ENCODE results near the gene TMEM95. TPM values are rescaled to one million over a fixed set of nuclear protein-coding genes. Genes with fewer than 3 reads are reported as not detected.

TMEM95 gene
- total RNA-seq, 1 donor from 2014 or later: not detected

DNA sequence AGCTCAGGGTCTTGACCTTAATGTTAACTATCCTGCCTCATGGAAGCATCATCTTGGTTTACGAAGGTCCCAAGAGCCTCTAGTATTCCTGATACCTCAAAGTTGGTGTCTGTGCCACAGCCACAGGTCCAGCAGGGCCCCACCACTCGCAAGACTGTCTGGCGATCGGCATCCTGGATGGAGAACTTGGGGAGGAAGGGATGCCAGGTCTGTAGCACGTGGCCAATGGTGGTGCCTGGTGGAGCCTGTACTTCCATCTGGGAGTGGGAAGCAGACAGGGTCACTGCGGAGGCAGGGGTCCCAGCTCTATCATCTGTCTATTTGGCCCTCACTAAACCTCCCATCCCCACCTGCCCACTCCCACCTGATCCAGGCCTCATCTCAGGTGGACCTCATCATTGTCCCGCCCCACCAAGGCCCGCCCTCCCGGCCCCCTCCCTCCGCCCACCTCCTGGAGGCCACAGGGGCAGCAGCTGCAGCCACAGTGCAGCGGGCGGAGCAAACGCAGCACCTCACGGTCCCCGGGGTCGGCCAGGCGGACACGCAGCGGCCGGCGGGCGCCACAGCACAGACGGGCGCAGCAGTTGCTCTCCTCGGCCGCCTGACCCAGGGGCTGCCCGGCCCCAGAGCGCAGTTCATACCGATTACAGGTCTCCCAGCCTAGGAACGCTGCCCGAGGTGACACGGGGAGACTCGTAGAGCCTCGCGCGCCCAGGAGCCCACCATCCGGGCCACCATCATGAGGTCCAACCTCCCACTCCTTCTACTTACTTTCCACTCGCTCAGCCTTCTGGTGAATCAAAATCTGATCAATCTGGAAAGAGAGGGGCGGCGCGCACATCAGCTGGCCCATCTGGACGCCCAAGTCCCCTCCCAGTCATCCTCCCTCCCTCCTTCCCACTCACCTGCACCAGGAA is 38.0 kb downstream of the TMEM95 start:
- DNase-seq (ENCODE audit: low spot score) (no peak), ATAC-seq (no peak)
- intact Hi-C loops (cut with DNase I): no loop called here

DNA sequence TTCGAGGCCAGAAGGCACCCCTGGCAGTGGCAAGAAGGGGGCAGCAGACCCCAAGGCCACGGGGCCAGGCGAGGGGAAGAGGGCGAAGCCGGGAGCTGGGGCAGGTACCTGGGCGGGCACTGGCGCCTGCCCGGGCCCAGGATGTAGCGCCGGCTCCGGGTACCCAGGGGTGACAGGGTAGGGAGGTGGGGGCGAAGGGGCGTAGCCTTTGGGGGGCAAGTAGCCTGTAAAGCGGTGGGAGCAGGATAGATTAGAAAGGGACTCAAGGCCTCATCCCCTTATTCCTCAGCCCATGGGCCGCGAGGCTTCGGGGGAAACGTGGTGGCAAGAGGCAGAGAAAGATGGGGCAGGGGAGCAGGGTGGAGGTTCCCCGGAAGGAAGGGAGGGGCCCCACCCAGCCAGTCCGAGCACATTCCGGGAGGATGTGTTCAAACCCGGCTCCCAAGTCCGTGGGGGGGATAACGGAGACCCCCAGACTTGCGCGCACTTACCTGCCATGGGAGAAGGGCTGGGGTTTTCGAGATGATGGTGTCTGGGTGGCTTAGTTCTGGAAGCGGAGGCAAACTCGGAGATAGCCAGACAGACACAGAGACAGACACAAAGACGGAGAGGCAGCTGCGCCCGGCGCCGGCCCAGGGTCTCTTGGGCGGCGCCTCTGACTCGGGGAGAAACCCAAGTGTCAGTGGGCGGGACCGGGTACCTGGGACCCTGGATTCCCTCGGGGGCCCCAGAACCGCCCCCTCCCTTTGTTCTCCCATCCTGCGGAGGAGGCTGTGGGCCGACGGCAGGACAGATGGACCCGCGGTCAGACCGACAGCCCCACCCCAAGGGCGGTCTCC is 38.9 kb downstream of the TMEM95 start:
- intact Hi-C loops (cut with DNase I): no loop called here
- ATAC-seq (peak; percentile 49), DNase-seq (ENCODE audit: low spot score) (no peak)

DNA sequence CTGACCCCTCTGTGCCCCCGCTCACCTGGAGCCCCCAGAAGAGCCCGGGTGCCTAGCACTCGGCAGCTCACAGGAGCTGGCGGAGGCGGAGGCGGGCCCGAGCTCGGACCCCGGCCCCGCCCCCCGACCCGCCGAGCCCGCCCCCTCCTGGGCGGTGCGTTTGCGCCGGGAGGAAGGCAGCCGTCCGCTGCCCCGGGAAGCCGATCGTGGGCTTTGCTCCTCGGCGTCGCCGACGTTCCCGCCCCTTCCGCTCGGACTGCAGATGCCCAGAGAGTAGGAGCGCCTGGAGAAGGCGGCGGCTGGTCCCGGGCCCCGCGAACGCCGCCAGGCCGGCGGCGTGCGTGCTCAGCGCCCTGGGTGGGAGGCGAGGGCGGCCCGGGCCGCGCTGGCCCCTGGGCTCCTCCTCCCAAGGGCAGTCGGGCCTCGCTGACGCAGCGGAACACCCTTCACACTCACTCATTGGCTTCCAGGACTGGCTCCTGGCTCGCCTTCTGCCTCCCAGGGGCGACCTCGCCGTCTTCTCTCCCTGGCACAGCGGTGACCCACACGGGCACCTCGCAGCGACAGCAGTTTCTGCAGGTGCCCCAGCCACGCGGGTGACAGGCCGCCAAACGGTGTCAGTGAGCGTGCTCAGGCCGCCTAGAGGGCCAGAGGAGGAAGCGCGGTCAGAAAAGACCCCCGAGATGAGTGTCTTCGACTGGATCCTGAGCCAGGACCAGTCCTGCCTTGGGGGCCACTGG is 39.7 kb downstream of the TMEM95 start, which contains the start of gene PLSCR3:
Gene PLSCR3, minus strand, starts transcription at position 74 of the 740 bp plus-strand sequence. CDS start 415 bp downstream, outside the sequence.
- DNase-seq (ENCODE audit: low spot score) (peak; percentile 93), ATAC-seq (peak; percentile 93)
- intact Hi-C loops (cut with DNase I): no loop called here

DNA sequence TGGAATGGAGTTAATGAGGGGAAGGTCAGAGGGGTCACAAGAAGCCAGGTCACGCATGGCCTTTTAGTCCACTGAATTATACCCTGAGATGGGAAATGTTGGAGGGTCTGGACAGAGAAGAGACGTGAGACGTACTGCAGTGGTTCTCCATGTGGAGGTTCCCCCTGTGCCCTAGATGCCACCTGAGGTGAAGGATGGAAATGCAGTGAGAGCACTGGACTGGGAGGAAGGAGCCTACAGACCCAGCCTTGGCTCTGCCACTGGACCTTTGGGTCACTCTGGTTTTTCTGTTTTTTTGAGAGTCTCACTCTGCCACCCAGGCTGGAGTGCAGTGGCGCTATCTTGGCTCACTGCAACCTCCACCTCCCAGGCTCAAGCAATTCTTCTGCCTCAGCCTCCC is 41.2 kb downstream of the TMEM95 start:
- ATAC-seq (no peak), DNase-seq (ENCODE audit: low spot score) (no peak)
- intact Hi-C loops (cut with DNase I): no loop called here

DNA sequence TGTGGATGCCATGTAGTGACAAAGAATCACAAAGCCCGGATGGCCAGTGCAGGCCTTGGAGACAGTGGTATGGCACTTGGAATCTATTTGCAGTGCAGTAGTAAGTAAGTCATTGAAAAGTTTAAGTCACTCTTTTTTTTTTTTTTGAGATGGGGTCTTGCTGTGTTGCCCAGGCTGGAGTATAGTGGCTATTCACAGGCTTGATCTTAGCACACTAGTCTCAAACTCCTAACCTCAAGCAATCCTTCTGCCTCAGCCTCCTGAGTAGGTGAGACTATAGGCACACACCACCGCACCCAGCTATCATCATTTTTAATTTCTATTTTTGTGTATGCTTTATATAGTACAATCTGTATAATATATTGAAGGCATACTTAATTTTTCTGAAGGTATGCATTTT is 43.7 kb downstream of the TMEM95 start:
- ATAC-seq (no peak), DNase-seq (ENCODE audit: low spot score) (no peak)
- intact Hi-C loops (cut with DNase I): no loop called here

DNA sequence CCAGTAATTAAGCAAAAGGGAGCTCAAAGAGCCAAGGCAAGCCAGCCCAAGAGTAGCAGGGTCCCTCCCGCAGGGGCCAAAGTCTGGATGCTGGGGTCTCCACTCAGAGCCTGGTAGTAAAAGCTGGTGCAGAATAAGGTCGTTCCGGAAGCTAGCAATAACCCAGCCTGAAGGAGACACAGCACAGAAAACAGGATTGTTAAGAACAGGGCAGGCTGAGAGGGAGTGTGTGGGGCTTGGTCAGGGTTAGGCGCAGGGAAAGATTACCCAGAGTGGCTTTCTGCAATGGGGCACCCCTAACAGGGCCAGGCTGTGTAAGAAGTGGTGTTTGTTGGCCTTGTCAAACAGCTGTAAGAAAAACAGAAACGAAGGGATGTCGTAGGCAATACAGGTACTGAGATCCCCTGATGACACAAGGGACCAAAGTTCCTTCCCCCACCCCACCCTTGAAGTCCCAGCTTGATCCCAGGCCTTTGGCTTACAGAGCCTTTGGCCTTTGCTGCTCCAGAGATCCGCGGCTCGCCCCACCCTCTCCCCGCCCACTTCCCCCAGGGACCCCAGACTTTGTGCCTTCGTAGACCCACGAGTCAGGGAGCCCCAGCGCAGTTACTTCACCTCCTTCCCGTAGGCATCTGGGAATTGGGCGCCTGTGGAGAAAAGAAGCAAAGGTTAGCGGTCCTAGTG is 48.2 kb downstream of the TMEM95 start:
- DNase-seq (ENCODE audit: low spot score): peak; percentile 84
- intact Hi-C loops (cut with DNase I): no loop called here
- peak; percentile 27 for ATAC-seq

DNA sequence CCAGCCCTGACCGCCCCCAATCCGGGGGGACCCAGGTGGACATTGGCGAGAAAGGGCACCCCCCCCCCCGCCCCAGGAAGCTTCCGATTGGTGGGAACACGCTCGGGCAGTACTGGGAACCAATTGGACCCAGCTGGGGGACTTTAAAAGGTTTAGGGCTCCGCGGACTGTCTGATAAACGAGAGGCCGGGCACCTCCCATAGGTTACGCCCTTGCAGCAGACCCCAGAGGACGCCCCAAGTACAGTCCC is 48.7 kb downstream of the TMEM95 start:
- intact Hi-C loops (cut with DNase I): no loop called here
- no peak for DNase-seq (ENCODE audit: low spot score)

DNA sequence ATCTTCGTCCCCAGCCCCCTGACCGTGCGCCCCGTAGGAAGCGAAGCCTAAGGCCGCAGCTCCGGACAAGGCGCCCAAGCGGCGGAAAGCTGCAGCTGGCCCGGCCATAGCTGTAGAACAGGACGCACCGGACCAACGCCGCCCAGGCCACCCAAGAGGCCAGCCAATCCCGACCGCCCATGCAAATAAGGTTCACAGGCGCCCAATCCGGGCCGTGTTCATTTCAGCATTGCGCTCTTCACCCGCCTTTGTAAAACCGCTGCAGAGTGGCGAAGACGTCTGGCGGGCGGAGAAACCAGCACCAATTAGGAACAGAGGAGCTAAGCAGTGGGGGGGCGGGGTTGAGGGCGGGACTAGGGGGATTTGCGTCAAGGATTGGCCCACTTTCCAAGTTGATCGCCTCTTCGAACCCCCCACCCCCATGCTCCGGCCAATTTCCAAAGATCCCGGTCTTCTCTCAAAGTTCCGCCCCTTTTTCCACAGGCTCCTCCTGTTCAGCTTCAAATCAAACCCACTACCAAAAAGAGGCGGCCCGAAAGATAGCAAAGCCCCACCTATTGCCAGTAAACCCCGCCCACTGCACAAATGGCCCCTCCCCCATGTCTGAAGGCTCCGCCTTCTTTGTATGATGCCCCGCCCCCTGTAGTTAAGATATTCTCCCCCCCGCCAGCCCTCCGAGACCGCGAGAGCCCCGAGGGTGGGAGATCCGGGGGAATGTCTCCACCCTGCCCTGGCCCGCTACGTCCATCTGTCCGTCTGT is 49.2 kb downstream of the TMEM95 start, which contains the start of gene TMEM256:
Gene TMEM256, minus strand, starts transcription at position 121 of the 760 bp plus-strand sequence. Its CDS starts 13 bp downstream, at position 108.
- intact Hi-C loops (cut with DNase I): no loop called here
- ATAC-seq: peak; percentile 94

More for the DNA sequence above, 48.7 kb downstream of the TMEM95 start:
- peak; percentile 66 for ATAC-seq

DNA sequence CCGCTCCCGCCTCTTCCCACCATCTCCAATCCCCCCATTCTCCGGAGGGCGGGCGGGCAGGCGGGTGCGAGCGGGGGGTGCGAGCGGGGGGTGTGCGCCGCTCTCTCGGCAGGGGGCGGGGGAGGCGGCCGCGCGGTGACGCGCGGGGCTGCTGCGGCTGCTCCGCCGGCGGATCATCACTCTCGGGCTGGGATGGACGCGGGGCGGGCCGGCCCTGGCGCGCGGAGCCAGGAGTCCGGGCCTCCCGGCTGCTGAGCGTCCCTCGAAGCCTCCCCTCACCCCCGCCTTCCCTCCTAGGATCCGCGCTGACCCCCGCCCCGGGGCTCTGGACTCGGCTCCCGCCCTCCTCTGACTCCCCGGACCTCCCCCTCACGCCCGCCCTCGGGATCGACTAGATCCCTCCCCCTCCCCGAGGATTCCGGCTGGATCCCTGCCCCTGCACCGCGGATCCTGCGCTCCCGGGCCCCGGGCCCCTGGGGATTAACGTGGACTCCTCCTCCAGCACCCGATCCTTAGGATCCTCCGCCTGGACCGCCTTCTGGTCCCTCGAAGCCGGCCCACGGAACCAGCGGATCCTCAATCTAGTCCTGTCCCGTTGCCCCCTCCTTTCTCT is 49.9 kb downstream of the TMEM95 start:
- ATAC-seq: peak; percentile 55
- DNase-seq (ENCODE audit: low spot score): peak; percentile 90
- intact Hi-C loops (cut with DNase I): no loop called here

More for the DNA sequence above, 49.2 kb downstream of the TMEM95 start, which contains the start of gene TMEM256:
- DNase-seq (ENCODE audit: low spot score): peak; percentile 98

DNA sequence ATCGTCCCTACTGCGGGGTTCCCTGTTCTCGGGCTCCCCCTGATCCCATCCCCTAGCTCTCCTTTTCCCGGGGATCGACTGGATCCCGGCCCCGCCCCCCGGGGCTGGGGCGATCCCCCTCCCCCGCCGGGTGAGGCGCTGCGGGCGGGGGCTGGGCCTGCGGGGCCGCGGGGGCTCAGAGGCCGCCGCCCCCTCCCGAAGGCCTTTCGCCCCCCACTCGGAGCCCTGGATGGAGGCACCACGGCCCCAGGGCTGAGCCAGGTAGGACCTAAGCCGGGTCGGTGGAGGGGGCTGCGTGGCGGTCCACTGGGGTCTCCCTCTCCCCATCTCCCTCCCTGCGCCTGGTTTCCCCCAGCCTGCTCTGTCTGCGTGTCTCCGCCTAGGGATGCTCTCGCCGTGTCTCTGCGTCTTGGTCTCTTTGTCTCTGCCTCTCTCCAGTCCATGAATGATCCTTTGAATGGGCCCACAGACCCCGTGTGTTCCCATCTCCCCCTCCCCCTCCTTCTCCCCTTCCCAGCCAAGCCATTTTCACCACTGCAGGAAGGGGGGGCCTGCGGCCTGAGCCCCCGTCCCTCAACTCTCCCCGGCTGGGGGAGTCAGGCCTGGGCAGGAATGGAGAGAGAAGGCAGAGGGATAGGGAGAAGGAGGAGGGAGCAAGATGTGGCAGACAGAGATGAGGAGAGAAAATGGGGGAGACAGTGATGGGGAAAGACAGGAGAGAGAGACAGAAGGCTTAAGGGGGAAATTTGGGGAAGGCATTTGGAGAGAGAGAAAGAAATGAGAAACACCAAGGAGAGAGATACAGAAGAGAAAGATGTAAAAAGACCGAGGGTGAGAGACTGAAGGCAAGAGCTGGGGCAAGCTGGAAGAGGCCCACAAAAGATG is 50.6 kb downstream of the TMEM95 start:
- intact Hi-C loops (cut with DNase I): no loop called here
- ATAC-seq (no peak), DNase-seq (ENCODE audit: low spot score) (peak; percentile 69)

DNA sequence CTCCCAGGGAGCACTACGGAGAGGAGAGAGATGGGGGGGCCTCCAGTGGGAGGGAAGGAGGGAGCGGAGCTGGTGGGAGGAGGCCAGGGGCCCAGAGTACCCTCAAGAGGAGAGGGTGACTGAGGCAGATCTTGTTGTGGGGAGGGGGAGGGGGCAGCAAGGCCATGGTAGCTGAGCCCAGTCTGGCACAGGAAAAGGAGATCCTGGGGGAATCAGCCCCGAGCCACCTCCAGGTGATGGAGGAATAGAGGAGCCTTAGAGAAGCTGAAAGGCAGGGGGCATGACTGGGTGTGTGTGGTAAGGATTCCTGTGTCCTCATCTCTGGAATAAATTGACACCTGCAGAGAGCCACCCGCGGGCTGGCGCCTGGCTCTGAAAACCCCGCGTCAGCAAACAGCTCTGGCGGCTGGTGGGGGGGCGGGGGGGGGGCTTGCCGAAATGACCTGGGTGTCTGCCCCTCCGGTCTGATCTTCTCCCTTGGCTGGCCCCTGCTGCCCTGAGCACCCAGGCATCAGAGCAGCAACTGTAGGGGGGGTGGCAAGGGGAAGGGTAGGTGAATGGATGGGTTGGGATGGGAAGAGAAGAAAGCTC is 51.4 kb downstream of the TMEM95 start:
- no peak for ATAC-seq
- DNase-seq (ENCODE audit: low spot score): no peak
- intact Hi-C loops (cut with DNase I): no loop called here

Other genes with a start within 250 kb of the TMEM95 start
- gene ASGR2, start 240.3 kb upstream of the TMEM95 start, total RNA-seq: 1.1 TPM
- 2.3 TPM for gene ASGR1, start 175.8 kb upstream of the TMEM95 start, total RNA-seq
- gene DLG4, start 135.3 kb upstream of the TMEM95 start, total RNA-seq: 32.2 TPM
- 321 TPM for gene ACADVL, start 135.2 kb upstream of the TMEM95 start, total RNA-seq
- 49.1 TPM for gene DVL2, start 120.6 kb upstream of the TMEM95 start, total RNA-seq
- gene PHF23, start 115.7 kb upstream of the TMEM95 start, total RNA-seq: 23.8 TPM
- gene GABARAP, start 112.7 kb upstream of the TMEM95 start, total RNA-seq: 397 TPM
- 82.0 TPM for gene CTDNEP1, start 103.4 kb upstream of the TMEM95 start, total RNA-seq
- gene ELP5, start 102.9 kb upstream of the TMEM95 start, total RNA-seq: 26.7 TPM
- gene CLDN7, start 92.7 kb upstream of the TMEM95 start, total RNA-seq: 4.1 TPM
- 6.1 TPM for gene SLC2A4, start 73.4 kb upstream of the TMEM95 start, total RNA-seq
- gene YBX2, start 60.5 kb upstream of the TMEM95 start, total RNA-seq: 2.1 TPM
- 168 TPM for gene EIF5A, start 47.5 kb upstream of the TMEM95 start, total RNA-seq
- gene GPS2, start 39.8 kb upstream of the TMEM95 start, total RNA-seq: 53.8 TPM
- 37.0 TPM for gene NEURL4, start 25.8 kb upstream of the TMEM95 start, total RNA-seq
- 38.3 TPM for gene ACAP1, start 18.6 kb upstream of the TMEM95 start, total RNA-seq
- gene KCTD11, start 3.0 kb upstream of the TMEM95 start, total RNA-seq: 64.6 TPM
- gene TNK1, start 25.9 kb downstream of the TMEM95 start, total RNA-seq: 6.1 TPM
- 37.1 TPM for gene PLSCR3, start 39.4 kb downstream of the TMEM95 start, total RNA-seq
- 75.0 TPM for gene TMEM256, start 48.9 kb downstream of the TMEM95 start, total RNA-seq
- 44.8 TPM for gene NLGN2, start 52.7 kb downstream of the TMEM95 start, total RNA-seq
- not detected for gene SPEM1, start 65.2 kb downstream of the TMEM95 start, total RNA-seq
- gene SPEM2, start 70.5 kb downstream of the TMEM95 start, total RNA-seq: not detected
- gene SPEM3, start 73.7 kb downstream of the TMEM95 start, total RNA-seq: not detected
- 3.0 TPM for gene TMEM102, start 80.3 kb downstream of the TMEM95 start, total RNA-seq
- 3.8 TPM for gene FGF11, start 84.4 kb downstream of the TMEM95 start, total RNA-seq
- 6.3 TPM for gene CHRNB1, start 89.9 kb downstream of the TMEM95 start, total RNA-seq
- 84.2 TPM for gene ZBTB4, start 124.5 kb downstream of the TMEM95 start, total RNA-seq
- not detected for gene SLC35G6, start 126.3 kb downstream of the TMEM95 start, total RNA-seq
- gene POLR2A, start 129.2 kb downstream of the TMEM95 start, total RNA-seq: 126 TPM
- gene TNFSF12, start 193.9 kb downstream of the TMEM95 start, total RNA-seq: 63.9 TPM
- gene TNFSF13, start 203.6 kb downstream of the TMEM95 start, total RNA-seq: 32.7 TPM
- 39.8 TPM for gene SENP3, start 206.8 kb downstream of the TMEM95 start, total RNA-seq
- 83.0 TPM for gene CD68, start 224.5 kb downstream of the TMEM95 start, total RNA-seq
- 21.4 TPM for gene MPDU1, start 228.7 kb downstream of the TMEM95 start, total RNA-seq
- 5.1 TPM for gene SOX15, start 234.9 kb downstream of the TMEM95 start, total RNA-seq

All from sciatic nerve (tissue), 2 donors.